Sigmoid colon (tissue), 4 donors: ENCODE data around the gene GPR151.

Experiments used
- CTCF ChIP-seq, 4 experiments: fragments of 450-650 bp in 3 of 4; fragments of 200-600 bp in 1 of 4; IDR thresholded peaks; one replicate each; pipeline ENCODE4 v1.5.1; 2016 to 2019; ENCODE audit warnings: antibody characterized with exemption in 4 of 4, mild to moderate bottlenecking in 3 of 4, moderate library complexity in 2 of 4
- POLR2AphosphoS5 ChIP-seq, 4 donors: sonication (generic); formaldehyde crosslinking; IDR thresholded peaks; one replicate each; pipeline ENCODE4 v1.6.1; 2017; ENCODE audit warnings: antibody characterized with exemption in 4 of 4

- TF ChIP-seq CTCF (IDR thresholded peaks at IDR 0.05), result no peak
- no peak for TF ChIP-seq POLR2AphosphoS5 (IDR thresholded peaks at IDR 0.05)
Observed at GRCh38 chr5:146538432-146538831, 22.4 kb upstream of the GPR151 start.
